IMR-90 (cell line): Measurements from ENCODE around the gene R3HDM4. TPM values are rescaled to one million over a fixed set of nuclear protein-coding genes. Genes with fewer than 3 reads are reported as not detected.

Experiments used
- ATAC-seq: fragments of 200-7000 bp; cut with Tn5 transposase; 2 replicates; pipeline ENCODE4 v1.9.1; 2020; ENCODE audit warnings: low read depth, mild to moderate bottlenecking, moderate library complexity
- BruUV-seq: library from RNA; stranded (reverse); fragments of 400-500 nt; replicated peaks from 2 replicates; lab custom pipeline; 2021; lab: Mats Ljungman, UMichigan
- CTCF ChIA-PET: fragments of 300-600 bp; formaldehyde crosslinking; extraction: SDS; loops from one replicate; lab custom pipeline; 2021; ENCODE audit warnings: antibody characterized with exemption; lab: Yijun Ruan, JAX
- POLR2A ChIA-PET: fragments of 300-600 bp; sonication (Branson Sonifier 250); formaldehyde crosslinking; loops from one replicate; lab custom pipeline; 2022; ENCODE audit warnings: antibody characterized with exemption; ENCODE audit not compliant: unreplicated experiment; lab: Charles Lee
- DNase-seq: peaks from one replicate; pipeline ENCODE4 v3.0.0; 2013
- H2AFZ ChIP-seq: replicated peaks from 2 replicates; pipeline ENCODE3; 2013; ENCODE audit warnings: low read length, mild to moderate bottlenecking; ENCODE audit not compliant: poor library complexity
- H2AK5ac ChIP-seq: 2 replicates; pipeline ENCODE4 v1.6.1; 2013; ENCODE audit warnings: low read depth, low read length, inconsistent platforms
- H2AK9ac ChIP-seq: replicated peaks from 2 replicates; pipeline ENCODE3; 2013; ENCODE audit warnings: mild to moderate bottlenecking, low read depth, low read length, moderate library complexity; ENCODE audit not compliant: poor library complexity
- H2BK120ac ChIP-seq: 2 replicates; pipeline ENCODE4 v1.6.1; 2013; ENCODE audit warnings: low read depth, low read length, inconsistent platforms
- H2BK15ac ChIP-seq: 3 replicates; pipeline ENCODE4 v1.6.1; 2013; ENCODE audit warnings: low read depth, low read length, inconsistent platforms
- H2BK20ac ChIP-seq: 2 replicates; pipeline ENCODE4 v1.6.1; 2013; ENCODE audit warnings: low read depth, mild to moderate bottlenecking, inconsistent platforms, low read length, moderate library complexity
- H2BK5ac ChIP-seq: 2 replicates; pipeline ENCODE4 v1.6.1; 2013; ENCODE audit warnings: mild to moderate bottlenecking, low read depth, low read length, inconsistent platforms; ENCODE audit not compliant: poor library complexity, severe bottlenecking
- H3K14ac ChIP-seq: replicated peaks from 2 replicates; pipeline ENCODE4 v1.6.1; 2013; ENCODE audit warnings: low read depth, low read length, inconsistent platforms
- H3K18ac ChIP-seq: 2 replicates; pipeline ENCODE4 v1.6.1; 2013; ENCODE audit warnings: low read depth, low read length, control low read depth
- H3K23ac ChIP-seq: 2 replicates; pipeline ENCODE4 v1.6.1; 2013; ENCODE audit warnings: low read depth, low read length, inconsistent platforms
- H3K27ac ChIP-seq: 2 replicates; pipeline ENCODE4 v1.5.1; 2013; ENCODE audit warnings: mild to moderate bottlenecking, control low read depth, low read length; ENCODE audit not compliant: insufficient read depth
- H3K27me3 ChIP-seq: 2 replicates; pipeline ENCODE4 v1.6.1; 2013; ENCODE audit warnings: low read length; ENCODE audit not compliant: control insufficient read depth, insufficient read depth
- H3K36me3 ChIP-seq: 2 replicates; pipeline ENCODE4 v1.6.1; 2013; ENCODE audit warnings: low read length, mixed read lengths; ENCODE audit not compliant: control insufficient read depth, insufficient read depth
- H3K4ac ChIP-seq: 2 replicates; pipeline ENCODE4 v1.6.1; 2013; ENCODE audit warnings: low read depth, low read length, inconsistent platforms
- H3K4me1 ChIP-seq: 2 replicates; pipeline ENCODE4 v1.6.1; 2013; ENCODE audit warnings: low read length, mixed read lengths; ENCODE audit not compliant: control insufficient read depth, insufficient read depth
- H3K4me2 ChIP-seq: 2 replicates; pipeline ENCODE4 v1.6.1; 2013; ENCODE audit warnings: low read depth, mild to moderate bottlenecking, control low read depth, low read length, moderate library complexity
- H3K4me3 ChIP-seq: 2 replicates; pipeline ENCODE4 v1.5.1; 2013; ENCODE audit warnings: low read depth, mild to moderate bottlenecking, control low read depth, low read length, moderate library complexity; ENCODE audit not compliant: insufficient read depth
- H3K56ac ChIP-seq: 2 replicates; pipeline ENCODE4 v1.6.1; 2013; ENCODE audit warnings: low read length, inconsistent platforms; ENCODE audit not compliant: insufficient read depth; ENCODE audit errors: extremely low read depth
- H3K79me1 ChIP-seq, 2 experiments: 2 replicates each; pipeline ENCODE4 v1.6.1; 2013; ENCODE audit warnings: low read length in 2 of 2, inconsistent platforms in 1 of 2, low read depth in 1 of 2
- H3K9ac ChIP-seq: 2 replicates; pipeline ENCODE4 v1.6.1; 2013; ENCODE audit warnings: low read depth, low read length, control low read depth
- H3K9me1 ChIP-seq: 2 replicates; pipeline ENCODE4 v1.6.1; 2013; ENCODE audit warnings: low read length, inconsistent platforms; ENCODE audit not compliant: insufficient read depth
- H3K9me3 ChIP-seq: 2 replicates; pipeline ENCODE4 v1.6.1; 2013; ENCODE audit warnings: low read length; ENCODE audit not compliant: control insufficient read depth, insufficient read depth
- H4K20me1 ChIP-seq: 2 replicates; pipeline ENCODE4 v1.6.1; 2013; ENCODE audit warnings: low read length, inconsistent platforms; ENCODE audit not compliant: insufficient read depth
- H4K5ac ChIP-seq: 2 replicates; pipeline ENCODE4 v1.6.1; 2013; ENCODE audit warnings: mild to moderate bottlenecking, low read depth, low read length, control low read depth
- H4K8ac ChIP-seq, 2 experiments: 2 replicates each; pipeline ENCODE4 v1.6.1; 2013; ENCODE audit warnings: low read depth in 2 of 2, low read length in 2 of 2, control low read depth in 1 of 2, inconsistent platforms in 1 of 2
- H4K91ac ChIP-seq: 2 replicates; pipeline ENCODE4 v1.6.1; 2013; ENCODE audit warnings: low read depth, low read length, inconsistent platforms; ENCODE audit not compliant: insufficient read depth
- CEBPB ChIP-seq: IDR thresholded peaks from 2 replicates; pipeline ENCODE4 v1.6.1; 2012; ENCODE audit warnings: low read depth, low read length, improper control_type of control experiment
- FOS ChIP-seq: fragments of 150-350 bp; IDR thresholded peaks from 2 replicates; pipeline ENCODE4 v1.6.1; 2016; ENCODE audit warnings: low read depth, low read length
- MAZ ChIP-seq: IDR thresholded peaks from 2 replicates; pipeline ENCODE4 v1.6.1; 2012; ENCODE audit warnings: low read depth, mild to moderate bottlenecking, low read length, improper control_type of control experiment, moderate library complexity, borderline replicate concordance
- WGBS, 2 experiments: methylation state at CpG; one replicate each; pipeline versions ENCODE4 v1.1.5 to v1.1.7; 2013; ENCODE audit warnings: missing lambda C conversion rate in 2 of 2; ENCODE audit not compliant: insufficient read length in 1 of 2; ENCODE audit errors: extremely low coverage in 2 of 2; 5-methylcytosine and 5-hydroxymethylcytosine counted together
- dilution Hi-C: fragments of 300-500 bp; cut with HindIII; formaldehyde crosslinking; loops from one replicate; pipeline ENCODE4 v1.14.3; 2018; ENCODE audit warnings: low sequenced_read_pairs; ENCODE audit not compliant: unreplicated experiment
- in situ Hi-C: fragments of 300-500 bp; cut with MboI; formaldehyde crosslinking; loops from 3 replicates; pipeline ENCODE4 v1.14.3; 2019; ENCODE audit warnings: low sequenced_read_pairs, inconsistent platforms, mixed read lengths
- intact Hi-C: fragments of 100-400 bp; cut with micrococcal nuclease; formaldehyde crosslinking; loops from 2 replicates; pipeline ENCODE4 v1.10.0; 2022
- polyA plus RNA-seq, 3 experiments: library from polyadenylated mRNA; depleted of rRNA; stranded (reverse); fragments of >200 nt; gene quantifications; 2 replicates each; pipeline ENCODE4 v1.2.3, GENCODE V29; 2012; ENCODE audit warnings: low replicate concordance in 1 of 3
- total RNA-seq: library from RNA; depleted of rRNA; stranded (reverse); fragments of >200 nt; gene quantifications from 2 replicates; pipeline ENCODE4 v1.2.3, GENCODE V29; 2012
- TF ChIP-seq, protein P1 (sequence below): fragments of 150-350 bp; IDR thresholded peaks from 2 replicates; pipeline ENCODE4 v1.6.1; 2017; ENCODE audit warnings: mild to moderate bottlenecking, antibody characterized with exemption, low read length, low read depth

R3HDM4 gene
- total and polyA plus RNA-seq, 2 of the 4 experiments (the other 2 are of a cell fraction), result 9.0 to 51.5 TPM

DNA sequence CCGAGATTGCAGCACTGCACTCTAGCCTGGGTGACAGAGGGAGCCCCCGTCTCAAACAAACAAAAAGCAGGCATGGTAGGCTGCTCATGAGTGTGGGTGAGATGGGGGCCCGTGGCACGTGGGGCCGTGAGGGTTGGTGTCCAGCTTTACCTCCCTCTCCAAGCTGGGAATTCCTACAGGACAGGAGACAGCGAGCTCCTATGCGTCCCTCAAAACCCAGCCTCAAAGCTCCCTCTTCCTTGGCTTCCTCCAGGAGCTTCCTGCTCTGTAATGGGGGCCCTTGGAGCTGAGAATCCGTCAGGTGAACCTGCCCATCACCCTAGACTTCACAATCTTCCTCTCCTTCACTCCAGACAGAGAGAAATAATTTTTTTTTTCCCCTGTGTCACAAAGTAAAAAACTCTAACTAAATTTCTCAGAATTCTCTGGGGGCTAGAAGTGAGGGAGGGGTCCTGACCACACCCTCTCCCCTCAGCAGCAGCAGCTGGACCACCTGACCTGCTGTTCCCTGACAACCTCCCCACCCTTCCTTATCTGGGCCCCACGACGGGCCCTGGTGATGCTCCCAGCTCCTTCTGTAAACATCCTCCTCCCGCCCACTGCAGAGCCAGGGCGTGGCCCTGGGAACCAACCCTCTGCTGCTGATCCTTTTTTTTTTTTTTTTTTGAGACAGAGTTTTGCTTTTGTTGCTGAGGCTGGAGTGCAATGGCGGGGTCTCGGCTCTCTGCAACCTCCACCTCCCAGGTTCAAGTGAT is 49.0 kb upstream of the R3HDM4 start:
- Histone ChIP-seq H3K36me3 (peaks cover 65% of the 10 kb centered on the region), H3K9me3 (no peaks in the 10 kb centered on the region), H2BK120ac (no peak overlapping the region), H2BK5ac (no peak overlapping the region), H3K4ac (peak overlapping the region; percentile 42), H3K23ac (no peak overlapping the region), H3K79me1 (peaks cover 48 to 81% of the 10 kb centered on the region in 2 experiments), H4K20me1 (peaks cover 33% of the 10 kb centered on the region; the same call in 1 of the 2 replicates), H2BK20ac (no peak overlapping the region), H2BK15ac (no peak overlapping the region), H3K4me2 (no peak overlapping the region), H3K9ac (no peak overlapping the region), H3K4me1 (peaks cover 10% of the 10 kb centered on the region), H3K9me1 (peaks cover 10% of the 10 kb centered on the region), H4K5ac (no peak overlapping the region; the same call in 1 of the 2 replicates), H2AK9ac (peak overlapping the region; percentile 73), H2AK5ac (peak overlapping the region; percentile 74; the same call in 1 of the 2 replicates), H3K56ac (no peak overlapping the region), H4K8ac (0 out of 4 replicates have a peak overlapping the region, but pooled peaks of 1 of the 2 experiments have one; percentile 6), H2AFZ (peak overlapping the region; percentile 74), H3K27ac (peak overlapping the region; percentile 30; the same call in 1 of the 2 replicates), H3K14ac (no peak overlapping the region), H3K4me3 (no peak overlapping the region), H3K18ac (no peak overlapping the region), H4K91ac (peak overlapping the region; percentile 39; the same call in 1 of the 2 replicates), H3K27me3 (no peaks in the 10 kb centered on the region)
- DNase-seq (peak; percentile 68), ATAC-seq (peak; percentile 91)
- WGBS, 2 experiments, result 100% methylated on average over 1 of the region's 14 CpGs; no CpG with 5 or more reads in 1 of the 2 experiments
- dilution Hi-C loops, result no loop called here
- ChIA-PET CTCF (no interaction called here), POLR2A (interaction anchor here (0.6 kb wide), 1 partner anchor 9 kb away, joined by 9 read pairs; no protein-coding TSS in a partner anchor)
- no TSS peak for BruUV-seq
- in situ Hi-C loops, result no loop called here
- TF ChIP-seq FOS (no peak), MAZ (peak; percentile 45; the same call in 1 of the 2 replicates), CEBPB (no peak)
- TF ChIP-seq, protein P1, sequence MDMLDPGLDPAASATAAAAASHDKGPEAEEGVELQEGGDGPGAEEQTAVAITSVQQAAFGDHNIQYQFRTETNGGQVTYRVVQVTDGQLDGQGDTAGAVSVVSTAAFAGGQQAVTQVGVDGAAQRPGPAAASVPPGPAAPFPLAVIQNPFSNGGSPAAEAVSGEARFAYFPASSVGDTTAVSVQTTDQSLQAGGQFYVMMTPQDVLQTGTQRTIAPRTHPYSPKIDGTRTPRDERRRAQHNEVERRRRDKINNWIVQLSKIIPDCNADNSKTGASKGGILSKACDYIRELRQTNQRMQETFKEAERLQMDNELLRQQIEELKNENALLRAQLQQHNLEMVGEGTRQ, result peak; percentile 44; the same call in 1 of the 2 replicates
- intact Hi-C loops, result loop anchor here (2.0 kb wide), 1 partner anchor 29 kb away; no protein-coding TSS in a partner anchor
